ENCODE measurements around the gene PAN3.
A peak's percentile ranks its signal among the peaks of the same experiment; 100 is the strongest.

The PAN3 gene

GRCh38 chr13:28329395-28330158 is 191.2 kb downstream of the PAN3 start:
- H3K4me3 ChIP-seq (replicated peaks in 1 of 2; ENCODE audit: low read depth in 2 of 2, low read length in 2 of 2): no peak overlapping the region
- TF ChIP-seq, protein P1, sequence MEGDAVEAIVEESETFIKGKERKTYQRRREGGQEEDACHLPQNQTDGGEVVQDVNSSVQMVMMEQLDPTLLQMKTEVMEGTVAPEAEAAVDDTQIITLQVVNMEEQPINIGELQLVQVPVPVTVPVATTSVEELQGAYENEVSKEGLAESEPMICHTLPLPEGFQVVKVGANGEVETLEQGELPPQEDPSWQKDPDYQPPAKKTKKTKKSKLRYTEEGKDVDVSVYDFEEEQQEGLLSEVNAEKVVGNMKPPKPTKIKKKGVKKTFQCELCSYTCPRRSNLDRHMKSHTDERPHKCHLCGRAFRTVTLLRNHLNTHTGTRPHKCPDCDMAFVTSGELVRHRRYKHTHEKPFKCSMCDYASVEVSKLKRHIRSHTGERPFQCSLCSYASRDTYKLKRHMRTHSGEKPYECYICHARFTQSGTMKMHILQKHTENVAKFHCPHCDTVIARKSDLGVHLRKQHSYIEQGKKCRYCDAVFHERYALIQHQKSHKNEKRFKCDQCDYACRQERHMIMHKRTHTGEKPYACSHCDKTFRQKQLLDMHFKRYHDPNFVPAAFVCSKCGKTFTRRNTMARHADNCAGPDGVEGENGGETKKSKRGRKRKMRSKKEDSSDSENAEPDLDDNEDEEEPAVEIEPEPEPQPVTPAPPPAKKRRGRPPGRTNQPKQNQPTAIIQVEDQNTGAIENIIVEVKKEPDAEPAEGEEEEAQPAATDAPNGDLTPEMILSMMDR (IDR thresholded peaks at IDR 0.05; ENCODE audit: low read depth, low read length): no peak
- peak; percentile 94 to 97 for DNase-seq (ENCODE audit: low read depth in 2 of 2)

- DNase-seq (ENCODE audit: low read depth in 2 of 2): peak in 1 of 2 donors; percentile 39
Measured at GRCh38 chr13:28333204-28333881, 195.0 kb downstream of the PAN3 start.

GRCh38 chr13:28336193-28336657 is 197.9 kb downstream of the PAN3 start:
- TF ChIP-seq, protein P1 (IDR thresholded peaks at IDR 0.05; ENCODE audit: low read depth, low read length): no peak
- no peak for DNase-seq (ENCODE audit: low read depth in 2 of 2)
- no peak overlapping the region for H3K4me3 ChIP-seq (replicated peaks in 1 of 2; ENCODE audit: low read depth in 2 of 2, low read length in 2 of 2)

More at GRCh38 chr13:28333204-28333881, 195.0 kb downstream of the PAN3 start:
- TF ChIP-seq, protein P1 (IDR thresholded peaks at IDR 0.05; ENCODE audit: low read depth, low read length): no peak
- no peak overlapping the region for H3K4me3 ChIP-seq (replicated peaks in 1 of 2; ENCODE audit: low read depth in 2 of 2, low read length in 2 of 2)

DNA sequence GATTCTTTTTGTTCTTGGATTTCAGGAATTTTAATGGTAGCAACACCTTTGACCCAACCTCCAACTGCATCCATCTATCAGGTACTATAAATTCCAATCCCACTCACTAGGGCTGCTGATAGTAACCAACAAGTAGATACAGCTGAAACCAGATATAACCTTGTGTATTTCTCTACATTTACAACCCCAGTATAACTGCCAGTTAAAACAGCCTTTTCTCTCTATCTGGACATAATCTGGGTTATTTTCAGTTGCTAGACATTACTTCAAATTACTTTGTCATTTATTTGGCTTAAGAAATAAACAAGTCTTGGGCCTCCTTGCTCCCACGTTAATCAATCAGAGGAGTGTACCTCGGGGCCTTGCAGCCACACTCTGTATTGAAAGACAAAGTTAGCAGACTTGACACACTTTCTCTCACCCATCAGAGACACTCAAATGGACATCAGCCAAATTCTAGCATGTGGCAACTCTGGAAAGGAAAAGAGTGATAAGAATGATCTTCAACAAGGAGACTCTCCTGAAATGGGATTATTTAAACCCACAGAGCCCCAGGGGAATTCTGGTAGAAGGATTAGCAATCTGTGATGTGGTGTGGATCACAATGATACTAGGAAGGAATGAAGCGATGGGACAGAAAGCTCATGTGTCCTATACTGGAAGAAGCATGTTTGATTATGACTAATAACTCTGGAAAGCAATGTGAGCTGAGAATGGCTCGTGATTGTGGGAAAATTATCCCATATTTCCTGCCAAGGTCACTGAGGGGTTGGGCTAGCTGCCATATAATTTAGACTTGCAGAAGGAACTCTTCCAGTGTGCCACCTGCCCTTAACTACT is 199.0 kb downstream of the PAN3 start:
- DNase-seq (ENCODE audit: low read depth in 2 of 2): peak; percentile 73 to 83
- H3K4me3 ChIP-seq (replicated peaks in 1 of 2; ENCODE audit: low read depth in 2 of 2, low read length in 2 of 2): no peak overlapping the region
- TF ChIP-seq, protein P1 (IDR thresholded peaks at IDR 0.05; ENCODE audit: low read depth, low read length): no peak

- no peak overlapping the region for H3K4me3 ChIP-seq (replicated peaks in 1 of 2; ENCODE audit: low read depth in 2 of 2, low read length in 2 of 2)
- TF ChIP-seq, protein P1 (IDR thresholded peaks at IDR 0.05; ENCODE audit: low read depth, low read length): no peak
- DNase-seq (ENCODE audit: low read depth in 2 of 2): no peak
Measured at GRCh38 chr13:28338006-28338574, 199.7 kb downstream of the PAN3 start.

DNA sequence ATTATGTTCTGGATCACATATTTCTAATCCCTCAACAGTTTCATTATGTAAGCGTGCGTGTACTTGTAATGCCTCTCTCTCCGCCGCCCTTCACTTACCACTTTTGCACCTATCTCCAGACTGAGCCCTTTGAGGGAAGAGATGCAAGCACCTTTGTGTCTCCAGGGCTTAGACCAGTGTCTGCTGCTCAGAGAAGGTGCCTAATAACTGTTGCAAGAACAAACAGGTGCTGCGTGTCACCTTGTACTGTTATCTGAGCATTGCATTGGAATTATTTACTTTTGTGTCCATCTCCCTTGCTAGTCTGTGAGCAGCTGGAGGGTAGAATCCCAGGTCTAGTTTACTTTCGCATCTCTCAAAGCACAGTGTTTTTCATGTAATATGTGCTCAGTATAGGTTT is 200.4 kb downstream of the PAN3 start:
- TF ChIP-seq, protein P1 (IDR thresholded peaks at IDR 0.05; ENCODE audit: low read depth, low read length): no peak
- H3K4me3 ChIP-seq (replicated peaks in 1 of 2; ENCODE audit: low read depth in 2 of 2, low read length in 2 of 2): no peak overlapping the region
- no peak for DNase-seq (ENCODE audit: low read depth in 2 of 2)

Measured in cardiac fibroblast (primary cell).